ENCODE data around the gene HIVEP1.

GRCh38 chr6:12024699-12025434, 12.8 kb downstream of the HIVEP1 start:
- TF ChIP-seq CTCF (IDR thresholded peaks at IDR 0.05), result no peak
- TF ChIP-seq POLR2AphosphoS5 (IDR thresholded peaks at IDR 0.05), result no peak
- TF ChIP-seq POLR2A (IDR thresholded peaks at IDR 0.05), result no peak

All from prostate gland (tissue), 2 donors.